GM18511 (cell line): ENCODE data around the gene FOXO1.

Experiments
- ATAC-seq: cut with Tn5 transposase; IDR thresholded peaks from one replicate; pipeline ENCODE4 v1.9.1; 2021; ENCODE audit warnings: mild to moderate bottlenecking, moderate library complexity; ENCODE audit not compliant: unreplicated experiment

The FOXO1 gene

GRCh38 chr13:40640202-40640601 lies 26.2 kb downstream of the FOXO1 start:
- ATAC-seq = no peak

GRCh38 chr13:40639221-40639681 lies 27.2 kb downstream of the FOXO1 start:
- no peak for ATAC-seq

- no peak for ATAC-seq
These were observed 28.8 kb downstream of the FOXO1 start for GRCh38 chr13:40637643-40638042.

- ATAC-seq = no peak
These were observed 31.0 kb downstream of the FOXO1 start for GRCh38 chr13:40635315-40635995.

GRCh38 chr13:40632915-40633314 lies 33.5 kb downstream of the FOXO1 start:
- ATAC-seq = no peak

GRCh38 chr13:40631605-40632004 lies 34.8 kb downstream of the FOXO1 start:
- peak; percentile 35 for ATAC-seq

- ATAC-seq = peak; percentile 83
These were observed 36.6 kb downstream of the FOXO1 start for GRCh38 chr13:40629678-40630384.

- ATAC-seq = no peak
These were observed 39.5 kb downstream of the FOXO1 start for GRCh38 chr13:40626977-40627376.

- no peak for ATAC-seq
These were observed 39.9 kb downstream of the FOXO1 start for GRCh38 chr13:40626561-40626960.

GRCh38 chr13:40624986-40625385 lies 41.5 kb downstream of the FOXO1 start:
- no peak for ATAC-seq

GRCh38 chr13:40624383-40624782 lies 42.1 kb downstream of the FOXO1 start:
- no peak for ATAC-seq

GRCh38 chr13:40622761-40623160 lies 43.7 kb downstream of the FOXO1 start:
- ATAC-seq = no peak

- no peak for ATAC-seq
These were observed 44.2 kb downstream of the FOXO1 start for GRCh38 chr13:40622246-40622645.

- ATAC-seq = no peak
These were observed 47.0 kb downstream of the FOXO1 start for GRCh38 chr13:40619479-40619814.

- ATAC-seq = no peak
These were observed 47.6 kb downstream of the FOXO1 start for GRCh38 chr13:40618581-40619478.

- ATAC-seq = no peak
These were observed 48.6 kb downstream of the FOXO1 start for GRCh38 chr13:40617801-40618356.

- no peak for ATAC-seq
These were observed 50.8 kb downstream of the FOXO1 start for GRCh38 chr13:40615619-40616018.

GRCh38 chr13:40613914-40614313 lies 52.5 kb downstream of the FOXO1 start:
- ATAC-seq = no peak

- peak; percentile 86 for ATAC-seq
These were observed 53.1 kb downstream of the FOXO1 start for GRCh38 chr13:40613192-40613818.

- ATAC-seq = no peak
These were observed 54.4 kb downstream of the FOXO1 start for GRCh38 chr13:40612041-40612440.

GRCh38 chr13:40611635-40612034 lies 54.8 kb downstream of the FOXO1 start:
- ATAC-seq = no peak
